Activated CD8-positive, alpha-beta memory T cell treated with anti-CD3 and anti-CD28 coated beads, Interleukin-2, amount 50 U/mL, for 24 hours (primary cell): Measurements from ENCODE around the gene COLEC11.
"Not testable (repeated sequence)": the region's sequence is repeated elsewhere in the genome, so short reads cannot be mapped to it uniquely, and the experiment has no call there.

Source experiments
- DNase-seq: peaks from one replicate; pipeline ENCODE4 v3.0.0-alpha.2; 2020; ENCODE audit errors: extremely low read depth

The COLEC11 gene

GRCh38 chr2:3606028-3606369, 11.1 kb downstream of the COLEC11 start:
- no peak for DNase-seq

- no peak for DNase-seq
Observed at GRCh38 chr2:3606370-3607201, 11.7 kb downstream of the COLEC11 start.

- DNase-seq: no peak
Observed at GRCh38 chr2:3608373-3609278, 13.7 kb downstream of the COLEC11 start.

- not testable (repeated sequence) for DNase-seq
Observed at GRCh38 chr2:3609279-3609673, 14.4 kb downstream of the COLEC11 start.

- no peak for DNase-seq
Observed at GRCh38 chr2:3610415-3610814, 15.5 kb downstream of the COLEC11 start.

GRCh38 chr2:3610881-3611505, 16.1 kb downstream of the COLEC11 start:
- DNase-seq: no peak

- DNase-seq: no peak
Observed at GRCh38 chr2:3611589-3611988, 16.7 kb downstream of the COLEC11 start.

GRCh38 chr2:3612639-3613523, 18.0 kb downstream of the COLEC11 start:
- DNase-seq: no peak

- no peak for DNase-seq
Observed at GRCh38 chr2:3613524-3613905, 18.6 kb downstream of the COLEC11 start.

- DNase-seq: not testable (repeated sequence)
Observed at GRCh38 chr2:3614743-3615142, 19.8 kb downstream of the COLEC11 start.

- not testable (repeated sequence) for DNase-seq
Observed at GRCh38 chr2:3615541-3616200, 20.8 kb downstream of the COLEC11 start.

GRCh38 chr2:3616435-3617197, 21.7 kb downstream of the COLEC11 start:
- not testable (repeated sequence) for DNase-seq

GRCh38 chr2:3617198-3617890, 22.4 kb downstream of the COLEC11 start:
- DNase-seq: no peak

- no peak for DNase-seq
Observed at GRCh38 chr2:3618367-3618766, 23.5 kb downstream of the COLEC11 start.

GRCh38 chr2:3619033-3619432, 24.1 kb downstream of the COLEC11 start:
- no peak for DNase-seq

- not testable (repeated sequence) for DNase-seq
Observed at GRCh38 chr2:3619661-3620060, 24.7 kb downstream of the COLEC11 start.

- DNase-seq: no peak
Observed at GRCh38 chr2:3620834-3621233, 25.9 kb downstream of the COLEC11 start.

GRCh38 chr2:3622967-3623366, 28.1 kb downstream of the COLEC11 start:
- DNase-seq: no peak

- no peak for DNase-seq
Observed at GRCh38 chr2:3624059-3624794, 29.3 kb downstream of the COLEC11 start.
